TTC549 (cell line): ENCODE data around the gene ANG.
"Not testable (repeated sequence)": the region's sequence is repeated elsewhere in the genome, so short reads cannot be mapped to it uniquely, and the experiment has no call there.

ENCODE experiments used
- FAIRE-seq: peaks from 2 replicates; lab custom pipeline; 2012; peaks lifted over from hg19 to GRCh38; lab: Jason Lieb, UNC

ANG gene

GRCh38 chr14:20688167-20688839 is at the start of gene ANG:
Gene ANG, plus strand, starts transcription at chr14:20688764. Its CDS starts 4,801 bp downstream, at chr14:20693565.
- no peak for FAIRE-seq

GRCh38 chr14:20641591-20641990 is 47.0 kb upstream of the ANG start, which contains the start of gene OR6S1:
Gene OR6S1, minus strand, starts transcription at chr14:20641691. Its CDS starts 0 bp downstream, at chr14:20641691.
- no peak for FAIRE-seq

- no peak for FAIRE-seq
Measured at GRCh38 chr14:20642182-20642581, 46.4 kb upstream of the ANG start.

GRCh38 chr14:20642755-20643154 is 45.8 kb upstream of the ANG start:
- FAIRE-seq, result not testable (repeated sequence)

- no peak for FAIRE-seq
Measured at GRCh38 chr14:20644520-20644919, 44.0 kb upstream of the ANG start.

GRCh38 chr14:20645481-20645880 is 43.1 kb upstream of the ANG start:
- FAIRE-seq, result no peak

GRCh38 chr14:20652996-20653975 is 35.3 kb upstream of the ANG start:
- no peak for FAIRE-seq

- FAIRE-seq, result no peak
Measured at GRCh38 chr14:20655851-20656250, 32.7 kb upstream of the ANG start.

GRCh38 chr14:20656274-20656673 is 32.3 kb upstream of the ANG start:
- FAIRE-seq, result no peak

- no peak for FAIRE-seq
Measured at GRCh38 chr14:20657216-20658211, 31.1 kb upstream of the ANG start.

GRCh38 chr14:20658246-20658645 is 30.3 kb upstream of the ANG start:
- FAIRE-seq, result no peak

- no peak for FAIRE-seq
Measured at GRCh38 chr14:20659336-20659735, 29.2 kb upstream of the ANG start.

GRCh38 chr14:20659813-20660395 is 28.7 kb upstream of the ANG start:
- no peak for FAIRE-seq

- FAIRE-seq, result no peak
Measured at GRCh38 chr14:20661197-20661596, 27.4 kb upstream of the ANG start.

GRCh38 chr14:20662968-20663732 is 25.4 kb upstream of the ANG start:
- FAIRE-seq, result no peak

- FAIRE-seq, result not testable (repeated sequence)
Measured at GRCh38 chr14:20666400-20666961, 22.1 kb upstream of the ANG start.

GRCh38 chr14:20667957-20668356 is 20.6 kb upstream of the ANG start:
- no peak for FAIRE-seq

GRCh38 chr14:20668969-20669368 is 19.6 kb upstream of the ANG start:
- FAIRE-seq, result no peak

- no peak for FAIRE-seq
Measured at GRCh38 chr14:20671597-20672283, 16.8 kb upstream of the ANG start.

GRCh38 chr14:20675669-20676068 is 12.9 kb upstream of the ANG start:
- no peak for FAIRE-seq
